ENCODE results near the gene CYSTM1. TPM values are rescaled to one million over a fixed set of nuclear protein-coding genes. Genes with fewer than 3 reads are reported as not detected.

CYSTM1 gene
- total RNA-seq, 1 donor from 2014 or later: 22.4 TPM

DNA sequence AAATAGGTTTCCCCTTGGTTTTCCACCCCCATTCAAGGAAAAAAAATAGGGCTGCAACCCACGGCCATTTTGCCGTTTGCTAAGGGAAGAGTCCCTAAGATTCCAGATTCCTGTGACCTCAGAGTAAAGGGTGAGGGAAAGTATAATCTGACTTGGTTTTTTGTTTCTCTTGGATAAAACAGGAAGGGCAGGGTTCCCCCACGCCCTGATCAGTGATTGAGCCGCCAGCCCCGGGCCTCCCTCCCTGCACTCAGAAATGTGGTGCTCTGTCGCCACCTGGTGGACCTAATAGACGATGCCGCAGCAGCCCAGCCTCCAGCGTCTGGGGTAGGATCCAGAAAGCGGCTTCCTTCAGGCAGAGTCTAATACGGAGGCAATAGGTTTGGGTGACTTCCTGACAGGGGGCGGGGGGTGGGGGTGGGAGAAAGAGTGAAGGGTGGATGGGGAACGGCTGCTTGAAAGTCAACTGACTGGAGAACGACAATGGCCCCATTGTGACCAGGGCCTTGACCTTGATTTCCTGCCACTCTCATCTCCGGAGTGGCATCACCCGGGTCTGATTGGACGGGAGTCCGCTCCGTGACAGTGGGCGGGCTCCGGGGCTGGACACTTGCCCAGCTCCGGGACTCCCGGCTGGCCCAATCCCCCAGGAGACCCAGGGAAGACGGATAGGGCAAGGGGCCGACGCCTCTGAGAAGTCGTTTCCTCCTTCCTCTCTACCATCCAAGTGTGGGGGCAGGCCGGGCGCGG lies 17.8 kb upstream of the CYSTM1 start:
- FAIRE-seq: no peak
- TF ChIP-seq, protein P1, sequence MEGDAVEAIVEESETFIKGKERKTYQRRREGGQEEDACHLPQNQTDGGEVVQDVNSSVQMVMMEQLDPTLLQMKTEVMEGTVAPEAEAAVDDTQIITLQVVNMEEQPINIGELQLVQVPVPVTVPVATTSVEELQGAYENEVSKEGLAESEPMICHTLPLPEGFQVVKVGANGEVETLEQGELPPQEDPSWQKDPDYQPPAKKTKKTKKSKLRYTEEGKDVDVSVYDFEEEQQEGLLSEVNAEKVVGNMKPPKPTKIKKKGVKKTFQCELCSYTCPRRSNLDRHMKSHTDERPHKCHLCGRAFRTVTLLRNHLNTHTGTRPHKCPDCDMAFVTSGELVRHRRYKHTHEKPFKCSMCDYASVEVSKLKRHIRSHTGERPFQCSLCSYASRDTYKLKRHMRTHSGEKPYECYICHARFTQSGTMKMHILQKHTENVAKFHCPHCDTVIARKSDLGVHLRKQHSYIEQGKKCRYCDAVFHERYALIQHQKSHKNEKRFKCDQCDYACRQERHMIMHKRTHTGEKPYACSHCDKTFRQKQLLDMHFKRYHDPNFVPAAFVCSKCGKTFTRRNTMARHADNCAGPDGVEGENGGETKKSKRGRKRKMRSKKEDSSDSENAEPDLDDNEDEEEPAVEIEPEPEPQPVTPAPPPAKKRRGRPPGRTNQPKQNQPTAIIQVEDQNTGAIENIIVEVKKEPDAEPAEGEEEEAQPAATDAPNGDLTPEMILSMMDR (IDR thresholded peaks at IDR 0.05; ENCODE audit: insufficient read depth, low read length, severe bottlenecking): peak; percentile 80
- Histone ChIP-seq H3K27me3 (ENCODE audit: control insufficient read depth, insufficient read depth, low read length) (no peaks in the 10 kb centered on the region), H3K4me3 (ENCODE audit: low read depth, low read length) (peak overlapping the region; percentile 13), H3K36me3 (ENCODE audit: control insufficient read depth, insufficient read depth, low read length) (no peaks in the 10 kb centered on the region)
- peak; percentile 54 for DNase-seq (ENCODE audit: low read depth)

DNA sequence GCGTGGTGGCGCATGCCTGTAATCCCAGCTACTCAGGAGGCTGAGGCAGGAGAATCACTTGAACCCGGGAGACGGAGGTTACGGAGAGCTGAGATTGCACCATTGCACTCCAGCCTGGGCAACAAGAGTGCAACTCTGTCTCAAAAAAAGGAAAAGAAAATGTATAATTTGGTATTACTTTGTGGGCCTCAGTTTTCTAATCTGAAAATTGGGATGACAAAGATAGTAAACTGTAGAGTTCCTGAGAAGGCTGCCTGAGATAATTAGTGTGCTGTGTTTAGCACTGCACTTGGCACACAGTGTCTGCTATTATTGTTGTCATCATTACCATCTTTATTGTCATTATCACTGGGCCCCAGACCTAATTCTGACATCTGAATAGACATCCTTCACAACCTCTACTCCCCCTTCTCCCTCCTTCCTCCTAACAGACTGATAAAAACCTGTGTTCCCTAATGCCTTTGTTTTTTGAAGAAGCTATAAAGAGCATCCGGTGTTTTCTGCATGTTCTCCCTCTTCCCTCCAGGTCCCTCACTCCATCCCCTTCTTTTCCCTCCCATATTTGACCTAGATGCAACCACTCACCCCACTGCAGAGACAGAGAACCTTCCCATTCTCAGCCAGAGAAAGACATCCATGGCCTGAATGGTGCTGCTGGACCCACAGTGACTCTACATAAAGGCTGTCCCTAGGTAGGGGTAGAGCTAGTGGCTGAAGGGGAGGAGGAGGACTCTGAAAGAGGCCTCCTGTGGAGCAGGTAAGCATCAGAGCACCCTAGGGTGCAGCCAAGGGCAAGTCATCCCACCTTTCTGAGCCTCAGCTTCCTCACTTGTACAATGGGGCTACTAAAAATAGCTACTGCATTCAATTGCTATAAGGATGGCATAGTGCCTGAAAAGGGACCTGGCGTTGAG lies 15.7 kb upstream of the CYSTM1 start:
- DNase-seq (ENCODE audit: low read depth): no peak
- Histone ChIP-seq H3K27me3 (ENCODE audit: control insufficient read depth, insufficient read depth, low read length) (no peaks in the 10 kb centered on the region), H3K36me3 (ENCODE audit: control insufficient read depth, insufficient read depth, low read length) (no peaks in the 10 kb centered on the region), H3K4me3 (ENCODE audit: low read depth, low read length) (no peak overlapping the region)
- FAIRE-seq: no peak
- TF ChIP-seq, protein P1 (IDR thresholded peaks at IDR 0.05; ENCODE audit: insufficient read depth, low read length, severe bottlenecking): no peak

DNA sequence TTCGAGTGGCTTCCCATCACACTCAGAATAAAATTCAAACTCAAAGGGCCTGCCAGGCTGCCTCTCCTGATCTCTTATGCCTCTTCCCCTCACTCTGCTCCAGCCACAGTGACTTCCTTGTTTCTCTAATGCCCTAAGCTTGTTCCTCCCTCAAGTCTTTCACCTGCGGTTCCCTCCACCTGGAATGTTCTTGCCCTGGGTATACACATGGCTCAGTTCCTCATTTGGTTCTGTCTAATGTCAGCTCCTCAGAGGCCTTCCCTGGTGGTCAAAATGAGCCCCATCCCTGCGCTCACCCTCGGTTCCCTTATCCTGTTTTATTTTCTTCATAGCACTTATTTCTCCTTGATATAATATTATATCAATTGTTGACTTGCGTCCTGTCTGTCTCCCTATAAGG lies 12.7 kb upstream of the CYSTM1 start:
- no peaks in the 10 kb centered on the region for H3K27me3 ChIP-seq (ENCODE audit: control insufficient read depth, insufficient read depth, low read length)
- FAIRE-seq (no peak), DNase-seq (ENCODE audit: low read depth) (no peak)
- H3K4me3 ChIP-seq (ENCODE audit: low read depth, low read length): no peak overlapping the region
- TF ChIP-seq, protein P1 (IDR thresholded peaks at IDR 0.05; ENCODE audit: insufficient read depth, low read length, severe bottlenecking): no peak
- no peaks in the 10 kb centered on the region for H3K36me3 ChIP-seq (ENCODE audit: control insufficient read depth, insufficient read depth, low read length)

DNA sequence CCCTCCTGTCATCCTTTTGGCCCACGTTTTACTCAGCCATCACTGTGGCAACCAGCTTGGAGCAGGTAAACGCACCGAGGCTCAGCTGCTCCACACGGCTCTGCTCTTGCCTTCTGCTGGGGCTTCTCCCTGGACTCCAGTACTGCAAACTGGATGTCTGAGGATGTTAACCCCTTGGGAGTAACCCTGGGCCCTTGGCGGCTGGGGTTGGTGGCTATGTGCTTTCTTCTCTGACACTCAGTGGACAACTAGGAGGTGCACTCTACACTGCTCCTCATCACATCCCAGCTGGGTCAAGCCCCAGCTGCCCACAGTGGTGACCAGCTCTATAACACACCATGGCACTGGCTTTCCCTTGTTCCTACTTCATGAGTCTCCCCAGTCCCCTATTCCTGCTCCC lies 12.2 kb upstream of the CYSTM1 start:
- FAIRE-seq (no peak), DNase-seq (ENCODE audit: low read depth) (no peak)
- no peaks in the 10 kb centered on the region for H3K36me3 ChIP-seq (ENCODE audit: control insufficient read depth, insufficient read depth, low read length)
- no peaks in the 10 kb centered on the region for H3K27me3 ChIP-seq (ENCODE audit: control insufficient read depth, insufficient read depth, low read length)
- TF ChIP-seq, protein P1 (IDR thresholded peaks at IDR 0.05; ENCODE audit: insufficient read depth, low read length, severe bottlenecking): no peak
- no peak overlapping the region for H3K4me3 ChIP-seq (ENCODE audit: low read depth, low read length)

DNA sequence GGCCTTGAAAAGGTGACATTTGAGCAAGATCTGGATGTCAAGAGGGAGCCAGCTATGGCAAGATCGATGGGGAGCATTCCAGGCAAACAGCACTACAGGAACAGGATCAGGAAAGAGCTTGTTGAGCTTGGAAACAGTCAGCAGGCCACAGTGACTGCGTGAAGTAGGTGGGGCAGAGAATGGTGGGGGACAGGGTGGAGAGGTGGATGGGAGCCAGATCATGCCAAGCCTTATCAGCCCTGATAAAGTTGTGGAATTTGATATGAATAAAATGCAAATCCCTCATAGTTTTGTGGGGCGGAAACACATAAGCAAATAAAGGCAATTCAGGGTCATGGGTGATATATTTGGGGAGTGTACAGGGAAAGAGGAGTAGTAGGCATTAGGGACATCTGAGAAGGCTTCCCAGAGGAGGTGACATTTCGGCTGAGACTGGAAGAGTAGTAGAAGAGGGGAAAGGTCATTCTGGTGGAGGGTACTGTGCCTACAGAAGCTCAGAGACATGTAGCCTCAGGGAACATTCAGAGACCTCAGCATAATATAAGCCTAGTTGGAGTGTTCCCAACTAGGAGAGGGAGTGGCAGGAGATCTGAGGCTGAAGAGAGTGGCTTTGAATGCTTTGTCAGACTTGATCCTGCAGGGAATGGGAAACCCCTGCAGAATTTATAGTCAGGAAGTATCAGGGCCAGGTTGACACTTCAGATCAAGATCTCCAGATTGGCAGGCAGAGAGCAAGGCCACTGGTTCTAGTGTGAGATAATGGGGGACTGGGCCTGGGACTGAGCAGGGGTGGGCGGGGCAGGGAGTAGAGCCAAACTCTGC lies 9.7 kb upstream of the CYSTM1 start:
- FAIRE-seq (no peak), DNase-seq (ENCODE audit: low read depth) (no peak)
- TF ChIP-seq, protein P1 (IDR thresholded peaks at IDR 0.05; ENCODE audit: insufficient read depth, low read length, severe bottlenecking): no peak

More for the DNA sequence above, 9.7 kb upstream of the CYSTM1 start:
- Histone ChIP-seq H3K36me3 (ENCODE audit: control insufficient read depth, insufficient read depth, low read length) (no peaks in the 10 kb centered on the region), H3K27me3 (ENCODE audit: control insufficient read depth, insufficient read depth, low read length) (no peaks in the 10 kb centered on the region), H3K4me3 (ENCODE audit: low read depth, low read length) (no peak overlapping the region)
